ENCODE data around the gene TSPO.

The TSPO gene

DNA sequence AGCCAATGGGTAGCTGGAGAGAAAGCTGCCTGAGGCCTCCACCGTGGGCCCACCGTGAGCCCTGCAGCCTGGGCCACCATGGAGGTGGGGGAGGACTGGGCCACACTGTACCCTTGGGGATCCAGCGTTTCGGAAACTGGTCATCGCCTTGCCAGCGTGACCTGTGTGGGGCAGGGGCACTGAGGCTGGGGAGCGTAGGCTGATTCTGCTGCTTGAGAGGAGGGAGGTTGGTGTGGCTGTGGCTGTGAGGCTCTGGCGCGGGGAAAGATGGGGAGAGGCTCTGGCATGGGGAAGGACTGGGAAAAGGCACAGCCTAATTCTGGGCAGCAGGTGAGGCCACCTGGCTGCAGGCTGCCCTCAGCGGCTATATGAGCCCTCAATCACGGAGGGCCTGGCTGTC is 48.2 kb downstream of the TSPO start:
- Histone ChIP-seq H3K4me3 (ENCODE audit: low read depth, low read length, poor library complexity, severe bottlenecking) (no peak overlapping the region), H3F3A (ENCODE audit: insufficient read depth, low read length) (no peaks in the 10 kb centered on the region), H3K27ac (ENCODE audit: low read depth, low read length, poor library complexity, severe bottlenecking) (no peak overlapping the region), H2AFZ (ENCODE audit: low read length) (no peak overlapping the region), H3K4me1 (ENCODE audit: insufficient read depth, low read length, severe bottlenecking) (no peaks in the 10 kb centered on the region), H3K9ac (ENCODE audit: low read length) (no peak overlapping the region), H3K4me2 (ENCODE audit: low read length) (no peak overlapping the region), H3K79me2 (ENCODE audit: insufficient read depth, low read length) (no peaks in the 10 kb centered on the region), H3K9me3 (ENCODE audit: low read length) (no peaks in the 10 kb centered on the region), H4K20me1 (ENCODE audit: insufficient read depth, low read length) (no peaks in the 10 kb centered on the region), H3K9me2 (ENCODE audit: low read depth, low read length) (no peaks in the 10 kb centered on the region), H3K27me3 (ENCODE audit: insufficient read depth, low read length) (no peaks in the 10 kb centered on the region), H3K36me3 (ENCODE audit: insufficient read depth, low read length) (no peaks in the 10 kb centered on the region)
- TF ChIP-seq, protein P1, sequence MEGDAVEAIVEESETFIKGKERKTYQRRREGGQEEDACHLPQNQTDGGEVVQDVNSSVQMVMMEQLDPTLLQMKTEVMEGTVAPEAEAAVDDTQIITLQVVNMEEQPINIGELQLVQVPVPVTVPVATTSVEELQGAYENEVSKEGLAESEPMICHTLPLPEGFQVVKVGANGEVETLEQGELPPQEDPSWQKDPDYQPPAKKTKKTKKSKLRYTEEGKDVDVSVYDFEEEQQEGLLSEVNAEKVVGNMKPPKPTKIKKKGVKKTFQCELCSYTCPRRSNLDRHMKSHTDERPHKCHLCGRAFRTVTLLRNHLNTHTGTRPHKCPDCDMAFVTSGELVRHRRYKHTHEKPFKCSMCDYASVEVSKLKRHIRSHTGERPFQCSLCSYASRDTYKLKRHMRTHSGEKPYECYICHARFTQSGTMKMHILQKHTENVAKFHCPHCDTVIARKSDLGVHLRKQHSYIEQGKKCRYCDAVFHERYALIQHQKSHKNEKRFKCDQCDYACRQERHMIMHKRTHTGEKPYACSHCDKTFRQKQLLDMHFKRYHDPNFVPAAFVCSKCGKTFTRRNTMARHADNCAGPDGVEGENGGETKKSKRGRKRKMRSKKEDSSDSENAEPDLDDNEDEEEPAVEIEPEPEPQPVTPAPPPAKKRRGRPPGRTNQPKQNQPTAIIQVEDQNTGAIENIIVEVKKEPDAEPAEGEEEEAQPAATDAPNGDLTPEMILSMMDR (IDR thresholded peaks at IDR 0.05; ENCODE audit: low read length): no peak
- TF ChIP-seq EZH2 (IDR thresholded peaks at IDR 0.05; ENCODE audit: borderline replicate concordance, low read length): no peak

DNA sequence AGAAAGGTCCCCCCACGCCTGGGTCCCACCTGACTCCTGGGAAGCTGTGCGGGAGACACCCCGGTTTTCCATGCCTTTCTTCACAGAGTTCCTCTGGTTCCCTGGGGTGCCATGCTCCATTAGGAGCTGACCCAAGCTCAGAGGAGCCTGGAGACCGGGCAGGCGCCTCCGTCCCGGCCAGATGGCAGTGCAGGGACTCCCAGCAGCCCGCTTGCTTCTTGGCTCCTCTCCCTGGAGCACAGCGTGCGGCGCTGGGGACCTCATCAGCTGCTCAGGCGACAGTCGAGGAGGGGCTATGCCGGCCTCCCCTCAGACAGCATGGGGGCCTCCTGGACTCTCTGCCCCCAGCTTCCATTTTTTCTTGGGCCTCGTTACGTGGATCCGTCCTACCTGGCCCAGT is 48.7 kb downstream of the TSPO start:
- no peaks in the 10 kb centered on the region for H3K79me2 ChIP-seq (ENCODE audit: insufficient read depth, low read length)
- H3F3A ChIP-seq (ENCODE audit: insufficient read depth, low read length): no peaks in the 10 kb centered on the region

GRCh38 chr22:43200555-43200954 is 49.2 kb downstream of the TSPO start:
- H3K36me3 ChIP-seq (ENCODE audit: insufficient read depth, low read length): no peaks in the 10 kb centered on the region
- no peaks in the 10 kb centered on the region for H3F3A ChIP-seq (ENCODE audit: insufficient read depth, low read length)
- H4K20me1 ChIP-seq (ENCODE audit: insufficient read depth, low read length): no peaks in the 10 kb centered on the region
- H3K9ac ChIP-seq (ENCODE audit: low read length): no peak overlapping the region
- TF ChIP-seq EZH2 (IDR thresholded peaks at IDR 0.05; ENCODE audit: borderline replicate concordance, low read length): no peak
- TF ChIP-seq, protein P1 (IDR thresholded peaks at IDR 0.05; ENCODE audit: low read length): no peak
- no peak overlapping the region for H3K4me3 ChIP-seq (ENCODE audit: low read depth, low read length, poor library complexity, severe bottlenecking)
- no peaks in the 10 kb centered on the region for H3K79me2 ChIP-seq (ENCODE audit: insufficient read depth, low read length)
- H3K9me3 ChIP-seq (ENCODE audit: low read length): no peaks in the 10 kb centered on the region
- H2AFZ ChIP-seq (ENCODE audit: low read length): no peak overlapping the region
- H3K27me3 ChIP-seq (ENCODE audit: insufficient read depth, low read length): no peaks in the 10 kb centered on the region
- no peaks in the 10 kb centered on the region for H3K9me2 ChIP-seq (ENCODE audit: low read depth, low read length)
- H3K4me2 ChIP-seq (ENCODE audit: low read length): no peak overlapping the region
- no peak overlapping the region for H3K27ac ChIP-seq (ENCODE audit: low read depth, low read length, poor library complexity, severe bottlenecking)
- no peaks in the 10 kb centered on the region for H3K4me1 ChIP-seq (ENCODE audit: insufficient read depth, low read length, severe bottlenecking)

More for the DNA sequence above, 48.7 kb downstream of the TSPO start:
- Histone ChIP-seq H3K4me1 (ENCODE audit: insufficient read depth, low read length, severe bottlenecking) (no peaks in the 10 kb centered on the region), H3K36me3 (ENCODE audit: insufficient read depth, low read length) (no peaks in the 10 kb centered on the region), H3K27me3 (ENCODE audit: insufficient read depth, low read length) (no peaks in the 10 kb centered on the region), H3K4me3 (ENCODE audit: low read depth, low read length, poor library complexity, severe bottlenecking) (no peak overlapping the region), H4K20me1 (ENCODE audit: insufficient read depth, low read length) (no peaks in the 10 kb centered on the region), H3K9me2 (ENCODE audit: low read depth, low read length) (no peaks in the 10 kb centered on the region), H3K9ac (ENCODE audit: low read length) (no peak overlapping the region), H2AFZ (ENCODE audit: low read length) (no peak overlapping the region), H3K9me3 (ENCODE audit: low read length) (no peaks in the 10 kb centered on the region), H3K4me2 (ENCODE audit: low read length) (no peak overlapping the region), H3K27ac (ENCODE audit: low read depth, low read length, poor library complexity, severe bottlenecking) (no peak overlapping the region)
- no peak for TF ChIP-seq EZH2 (IDR thresholded peaks at IDR 0.05; ENCODE audit: borderline replicate concordance, low read length)
- TF ChIP-seq, protein P1 (IDR thresholded peaks at IDR 0.05; ENCODE audit: low read length): no peak

All from OCI-LY1 (cell line).